Skeletal muscle tissue (tissue), 4 donors: ENCODE results near the gene DCAF4L1. TPM values are rescaled to one million over a fixed set of nuclear protein-coding genes. Genes with fewer than 3 reads are reported as not detected.
A peak's percentile ranks its signal among the peaks of the same experiment; 100 is the strongest.

Experiments
- H3K27ac ChIP-seq: one replicate; pipeline ENCODE4 v1.7.0; 2013; ENCODE audit warnings: mild to moderate bottlenecking, low read depth, low read length, inconsistent platforms
- H3K27me3 ChIP-seq, 3 donors: one replicate each; pipeline ENCODE4 v1.7.0; 2013; ENCODE audit warnings: low read length in 3 of 3; ENCODE audit not compliant: control insufficient read depth in 3 of 3, insufficient read depth in 3 of 3
- H3K36me3 ChIP-seq, 3 donors: one replicate each; pipeline ENCODE4 v1.7.0; 2013; ENCODE audit warnings: low read length in 3 of 3; ENCODE audit not compliant: control insufficient read depth in 3 of 3, insufficient read depth in 3 of 3
- H3K4me1 ChIP-seq, 3 donors: one replicate each; pipeline ENCODE4 v1.7.0; 2013; ENCODE audit warnings: low read length in 3 of 3, mild to moderate bottlenecking in 3 of 3; ENCODE audit not compliant: control insufficient read depth in 3 of 3, insufficient read depth in 3 of 3
- H3K4me3 ChIP-seq, 3 donors: one replicate each; pipeline ENCODE4 v1.7.0; 2013; ENCODE audit warnings: low read length in 3 of 3
- H3K9ac ChIP-seq, 3 donors: one replicate each; pipeline ENCODE4 v1.7.0; 2013; ENCODE audit warnings: low read length in 3 of 3, mild to moderate bottlenecking in 3 of 3, moderate library complexity in 2 of 3, low read depth in 1 of 3
- H3K9me3 ChIP-seq, 3 donors: one replicate each; pipeline ENCODE4 v1.7.0; 2013; ENCODE audit warnings: low read length in 3 of 3; ENCODE audit not compliant: control insufficient read depth in 3 of 3
- total RNA-seq: library from RNA; depleted of rRNA; stranded (reverse); fragments of >200 nt; gene quantifications from one replicate; pipeline ENCODE4 v1.2.3, GENCODE V29; 2014
- donor health status: Osteomylitis.

The DCAF4L1 gene, protein sequence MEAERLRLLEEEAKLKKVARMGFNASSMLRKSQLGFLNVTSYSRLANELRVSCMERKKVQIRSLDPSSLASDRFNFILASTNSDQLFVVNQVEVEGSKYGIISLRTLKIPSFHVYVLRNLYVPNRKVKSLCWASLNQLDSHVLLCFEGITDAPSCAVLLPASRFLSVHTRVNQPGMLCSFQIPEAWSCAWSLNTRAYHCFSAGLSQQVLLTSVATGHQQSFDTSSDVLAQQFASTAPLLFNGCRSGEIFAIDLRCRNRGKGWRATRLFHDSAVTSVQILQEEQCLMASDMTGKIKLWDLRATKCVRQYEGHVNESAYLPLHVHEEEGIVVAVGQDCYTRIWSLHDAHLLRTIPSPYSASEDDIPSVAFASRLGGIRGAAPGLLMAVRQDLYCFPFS
- under 0.01 TPM for total RNA-seq

DNA sequence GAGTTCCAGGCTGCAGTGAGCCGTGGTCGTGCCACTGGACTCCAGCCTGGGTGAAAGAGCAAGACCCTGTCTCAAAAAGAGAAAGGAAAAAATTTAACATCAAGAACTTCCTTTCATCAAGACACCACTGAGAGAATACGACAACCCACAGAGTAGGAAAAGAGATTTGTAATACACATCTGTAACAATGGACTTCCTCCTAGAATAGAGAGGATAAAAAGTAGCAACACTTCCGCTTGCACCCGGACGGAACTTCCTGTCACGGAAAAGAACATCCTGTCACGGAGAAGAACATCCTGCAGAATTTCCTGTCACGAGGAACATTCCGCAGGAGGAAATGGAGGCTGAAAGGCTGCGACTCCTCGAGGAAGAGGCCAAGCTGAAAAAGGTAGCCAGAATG, at the start of gene DCAF4L1:
Gene DCAF4L1, plus strand, starts transcription at position 301 of the 400 bp plus-strand sequence. Its CDS starts 37 bp downstream, at position 338.
- Histone ChIP-seq H3K27me3 (no peaks in the 10 kb centered on the region), H3K27ac (no peak within 1 kb of the TSS), H3K9me3 (peaks cover 0 to 5% (median 0%) of the 10 kb centered on the region in 3 donors), H3K9ac (no peak within 1 kb of the TSS), H3K36me3 (peaks cover 0 to 2% (median 0%) of the 10 kb centered on the region in 3 donors), H3K4me3 (no peak within 1 kb of the TSS), H3K4me1 (peaks cover 0 to 8% (median 0%) of the 10 kb centered on the region in 3 donors)

DNA sequence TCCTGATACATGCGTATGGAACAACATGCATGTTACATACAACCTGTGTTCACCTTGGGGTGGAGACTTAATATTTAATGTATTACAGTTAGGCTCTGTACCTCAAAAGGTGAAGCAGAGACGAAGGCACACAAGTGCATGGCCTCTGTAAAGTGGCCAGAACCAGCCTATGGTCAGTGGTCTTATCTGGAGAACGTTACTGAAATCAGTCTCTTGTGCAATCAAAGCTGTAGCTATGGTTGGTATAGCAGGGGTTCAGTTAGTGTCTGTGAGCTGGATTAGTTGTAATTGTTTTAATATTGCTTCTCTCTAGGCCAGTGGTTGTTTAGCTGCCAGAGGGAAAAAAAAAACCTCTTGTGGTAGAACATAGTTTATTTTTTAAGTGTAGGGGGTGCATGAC, 48.6 kb upstream of the DCAF4L1 start:
- Histone ChIP-seq H3K9ac (no peak overlapping the region), H3K4me1 (peaks cover 9 to 11% (median 10%) of the 10 kb centered on the region in 3 donors), H3K27me3 (peaks cover 0 to 5% (median 0%) of the 10 kb centered on the region in 3 donors), H3K9me3 (no peaks in the 10 kb centered on the region), H3K36me3 (no peaks in the 10 kb centered on the region), H3K27ac (no peak overlapping the region), H3K4me3 (no peak overlapping the region)

GRCh38 chr4:41933997-41934503, 47.5 kb upstream of the DCAF4L1 start:
- Histone ChIP-seq H3K36me3 (peaks cover 0 to 1% (median under 1%) of the 10 kb centered on the region in 3 donors), H3K9ac (no peak overlapping the region), H3K27me3 (peaks cover 0 to 5% (median 0%) of the 10 kb centered on the region in 3 donors), H3K9me3 (no peaks in the 10 kb centered on the region), H3K4me1 (peaks cover 9 to 11% (median 10%) of the 10 kb centered on the region in 3 donors), H3K27ac (no peak overlapping the region), H3K4me3 (peak overlapping the region in 2 of 3 donors; percentile 94)

- H3K4me1 ChIP-seq, result peaks cover 9 to 11% (median 10%) of the 10 kb centered on the region in 3 donors
- H3K27me3 ChIP-seq, result peaks cover 0 to 5% (median 0%) of the 10 kb centered on the region in 3 donors
- H3K4me3 ChIP-seq, result peak overlapping the region; percentile 92 to 94 (median 94)
- peaks cover 0 to 6% (median 4%) of the 10 kb centered on the region in 3 donors for H3K36me3 ChIP-seq
- H3K27ac ChIP-seq, result peak overlapping the region; percentile 83
- H3K9me3 ChIP-seq, result no peaks in the 10 kb centered on the region
- no peak overlapping the region for H3K9ac ChIP-seq
Observed at GRCh38 chr4:41934514-41934900, 47.0 kb upstream of the DCAF4L1 start.

- H3K4me1 ChIP-seq, result peaks cover 9 to 11% (median 10%) of the 10 kb centered on the region in 3 donors
- peaks cover 0 to 11% (median 4%) of the 10 kb centered on the region in 3 donors for H3K36me3 ChIP-seq
- H3K9me3 ChIP-seq, result no peaks in the 10 kb centered on the region
- H3K27ac ChIP-seq, result peak within 1 kb of the TSS; percentile 83
- H3K27me3 ChIP-seq, result peaks cover 0 to 5% (median 0%) of the 10 kb centered on the region in 3 donors
- H3K9ac ChIP-seq, result peak within 1 kb of the TSS; percentile 89 to 95 (median 93)
- H3K4me3 ChIP-seq, result peak within 1 kb of the TSS; percentile 92 to 94 (median 94)
Observed at GRCh38 chr4:41934901-41935651, 46.5 kb upstream of the DCAF4L1 start, which contains the start of gene TMEM33. Gene TMEM33 (plus strand): TSS chr4:41935429. CDS start chr4:41935485, 56 bp downstream.

- Histone ChIP-seq H3K27ac (peak overlapping the region; percentile 83), H3K27me3 (peaks cover 0 to 5% (median 0%) of the 10 kb centered on the region in 3 donors), H3K9me3 (no peaks in the 10 kb centered on the region)
Observed at GRCh38 chr4:41935652-41936021, 45.9 kb upstream of the DCAF4L1 start.

DNA sequence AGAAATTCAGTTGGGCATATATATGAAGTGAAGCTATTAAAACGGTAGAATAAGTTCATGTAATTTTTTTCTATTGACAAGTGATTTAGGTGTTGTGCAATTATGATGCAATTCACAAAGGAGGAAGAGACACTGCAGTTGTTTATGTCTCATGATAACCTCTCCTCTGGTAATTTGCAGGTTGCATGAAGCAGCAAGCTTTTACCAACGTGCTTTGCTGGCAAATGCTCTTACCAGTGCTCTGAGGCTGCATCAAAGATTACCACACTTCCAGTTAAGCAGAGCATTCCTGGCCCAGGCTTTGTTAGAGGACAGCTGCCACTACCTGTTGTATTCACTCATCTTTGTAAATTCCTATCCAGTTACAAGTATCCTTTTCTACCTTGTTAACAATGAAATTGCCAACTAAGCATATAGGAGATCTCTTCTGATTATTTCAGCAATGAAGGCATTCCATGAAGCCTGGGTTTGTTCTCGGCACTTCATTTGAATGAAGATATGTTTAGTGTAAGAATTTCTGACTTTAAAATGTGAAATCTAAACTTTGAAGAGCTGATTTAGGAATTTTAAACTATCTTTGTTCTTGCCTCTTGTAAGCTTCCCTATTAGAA, 42.4 kb upstream of the DCAF4L1 start:
- Histone ChIP-seq H3K27ac (no peak overlapping the region), H3K27me3 (no peaks in the 10 kb centered on the region), H3K4me1 (peaks cover 9 to 11% (median 10%) of the 10 kb centered on the region in 3 donors), H3K9ac (no peak overlapping the region), H3K4me3 (no peak overlapping the region), H3K9me3 (no peaks in the 10 kb centered on the region), H3K36me3 (peaks cover 0 to 17% (median 4%) of the 10 kb centered on the region in 3 donors)

More at GRCh38 chr4:41935652-41936021, 45.9 kb upstream of the DCAF4L1 start:
- Histone ChIP-seq H3K9ac (peak overlapping the region; percentile 89 to 95 (median 93)), H3K4me3 (peak overlapping the region; percentile 92 to 94 (median 94)), H3K4me1 (peaks cover 9 to 11% (median 10%) of the 10 kb centered on the region in 3 donors), H3K36me3 (peaks cover 0 to 12% (median 4%) of the 10 kb centered on the region in 3 donors)

GRCh38 chr4:41940834-41941233, 40.7 kb upstream of the DCAF4L1 start:
- peaks cover 2 to 22% (median 4%) of the 10 kb centered on the region in 3 donors for H3K36me3 ChIP-seq
- H3K9ac ChIP-seq, result no peak overlapping the region

DNA sequence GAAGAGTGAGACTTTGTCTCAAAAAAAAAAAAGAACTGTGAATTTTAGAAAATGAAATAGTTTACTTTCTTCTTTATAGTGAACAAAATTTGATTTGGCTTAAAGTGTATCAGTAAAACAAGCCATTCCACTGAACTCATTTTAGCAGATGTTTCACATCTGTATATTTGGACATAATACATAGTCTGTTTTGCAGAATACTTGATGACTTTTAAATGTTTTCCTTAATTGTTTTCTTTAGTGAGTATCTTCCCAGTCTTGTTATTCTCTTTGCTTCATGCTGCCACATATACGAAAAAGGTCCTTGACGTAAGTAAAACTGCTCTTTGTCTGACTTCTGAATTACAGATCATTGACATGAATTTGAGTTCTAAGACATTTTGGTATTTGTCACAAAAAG, 38.0 kb upstream of the DCAF4L1 start:
- Histone ChIP-seq H3K9ac (no peak overlapping the region), H3K27ac (no peak overlapping the region), H3K4me3 (no peak overlapping the region), H3K27me3 (no peaks in the 10 kb centered on the region), H3K4me1 (no peaks in the 10 kb centered on the region), H3K36me3 (peaks cover 2 to 27% (median 4%) of the 10 kb centered on the region in 3 donors), H3K9me3 (no peaks in the 10 kb centered on the region)

More at GRCh38 chr4:41940834-41941233, 40.7 kb upstream of the DCAF4L1 start:
- no peak overlapping the region for H3K27ac ChIP-seq
- no peak overlapping the region for H3K4me3 ChIP-seq
- peaks cover 7 to 10% (median 8%) of the 10 kb centered on the region in 3 donors for H3K4me1 ChIP-seq
- H3K27me3 ChIP-seq, result no peaks in the 10 kb centered on the region
- no peaks in the 10 kb centered on the region for H3K9me3 ChIP-seq
